ENCODE results near the gene PTCD2.
"Not testable (repeated sequence)": the region's sequence is repeated elsewhere in the genome, so short reads cannot be mapped to it uniquely, and the experiment has no call there.

PTCD2 gene

DNA sequence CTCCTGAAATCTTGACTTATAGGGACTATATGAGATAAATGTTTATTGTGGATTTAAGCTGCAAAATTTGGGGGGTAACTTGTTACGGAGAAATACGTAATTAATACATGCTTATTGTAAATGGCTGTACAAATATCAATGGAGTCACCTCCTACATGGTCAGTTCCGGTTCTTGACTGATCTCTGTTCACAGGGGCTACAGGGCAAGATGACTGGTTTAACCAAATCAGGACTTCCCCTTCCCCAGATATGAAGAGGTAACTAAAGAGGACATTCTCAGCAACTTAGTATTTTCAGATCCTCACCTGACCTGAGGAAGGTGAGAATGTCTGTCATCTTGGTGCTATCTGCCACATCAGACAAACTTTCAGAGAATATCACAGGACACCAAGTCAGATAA lies 54.7 kb downstream of the PTCD2 start:
- Histone ChIP-seq H3K4me3 (no peak overlapping the region), H3K27ac (peak overlapping the region in 1 of 21 experiments; percentile 8)

DNA sequence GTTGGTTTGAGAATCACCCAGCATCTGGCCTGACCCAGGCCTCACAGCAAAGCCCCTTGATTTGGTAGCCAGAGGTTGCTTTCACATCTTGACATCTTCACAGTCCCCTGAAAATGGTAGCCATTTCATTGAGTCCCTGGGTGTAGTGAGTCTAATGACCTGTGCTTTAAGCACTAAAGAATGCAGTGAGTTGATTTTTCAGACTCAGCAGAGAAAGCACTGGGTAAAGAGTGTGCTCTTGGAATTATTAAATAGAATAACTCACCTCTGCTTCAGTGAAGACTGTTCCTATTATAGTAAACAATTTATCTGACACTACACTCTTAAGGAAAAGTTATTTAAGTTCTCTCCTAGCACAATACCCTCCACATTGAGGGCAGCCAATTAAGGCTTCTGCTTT lies 56.2 kb downstream of the PTCD2 start:
- H3K4me3 ChIP-seq, result no peak overlapping the region
- H3K27ac ChIP-seq, result peak overlapping the region in 1 of 21 experiments; percentile 7

DNA sequence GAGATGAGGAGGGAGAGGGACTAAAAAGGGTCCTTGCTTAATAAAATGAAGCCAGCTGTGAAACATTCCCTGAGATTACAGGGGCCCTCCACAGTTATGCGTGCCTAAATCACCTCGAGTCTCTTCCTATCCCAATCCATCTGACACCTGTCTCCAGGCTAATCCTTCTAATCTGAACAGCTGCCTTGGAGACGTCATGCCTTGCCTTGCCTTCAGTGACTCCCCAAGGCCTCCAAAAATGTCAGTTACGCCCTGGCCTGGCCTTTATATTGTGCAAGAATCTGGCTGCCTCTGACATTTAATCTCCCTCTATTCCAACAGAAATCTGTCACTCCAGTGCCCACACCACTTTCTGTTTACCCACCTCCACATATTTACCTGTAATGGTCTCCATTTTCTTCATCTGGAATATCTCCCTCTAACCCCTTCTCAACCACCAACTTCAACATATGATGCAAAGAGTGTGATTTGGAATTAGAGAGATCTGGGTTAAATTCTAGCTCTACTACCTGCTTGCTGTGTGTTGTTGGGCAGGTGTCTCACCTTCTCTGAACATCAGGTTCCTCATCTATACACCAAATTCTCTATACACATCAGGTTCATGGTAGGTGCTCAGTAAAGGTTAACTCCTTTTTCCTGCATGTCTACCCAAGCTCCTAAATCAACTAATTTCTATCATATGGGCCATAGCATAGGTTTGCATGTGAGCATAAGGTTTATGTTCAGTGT lies 57.9 kb downstream of the PTCD2 start:
- Histone ChIP-seq H3K27ac (peak overlapping the region in 10 of 21 experiments; percentile 5 to 74 (median 29)), H3K4me3 (no peak overlapping the region)

DNA sequence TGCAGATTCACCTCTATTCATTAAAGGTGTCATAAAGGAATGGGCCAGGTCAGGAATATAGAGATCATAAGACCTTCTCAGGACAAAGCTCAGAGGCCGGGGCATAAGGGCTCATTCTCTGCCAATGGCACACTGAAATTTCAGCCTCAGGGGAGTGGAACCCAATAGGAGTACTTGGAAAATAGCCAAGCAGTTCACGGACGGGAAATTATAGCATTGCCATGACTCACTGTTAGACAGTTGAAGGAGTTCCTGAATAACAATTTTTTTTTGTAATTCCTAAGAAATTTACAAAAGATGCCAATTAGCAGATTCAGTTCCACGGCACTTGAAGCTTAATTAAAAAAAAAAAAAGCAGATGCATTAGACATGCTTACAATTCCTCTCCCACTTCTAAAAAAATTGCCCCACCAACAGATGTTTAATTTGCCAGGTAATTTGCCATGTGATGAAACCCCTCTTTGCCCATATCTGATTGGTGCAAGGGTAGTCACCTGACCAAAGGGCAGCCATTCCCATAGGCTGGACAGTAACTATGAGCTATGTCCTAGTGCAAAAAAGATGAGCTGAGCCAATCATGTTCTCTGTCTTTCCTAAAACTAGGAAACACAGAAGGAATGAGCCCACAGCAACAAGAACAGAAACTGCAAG lies 58.6 kb downstream of the PTCD2 start:
- Histone ChIP-seq H3K27ac (peak overlapping the region in 7 of 21 experiments; percentile 5 to 74 (median 36)), H3K4me3 (no peak overlapping the region)

DNA sequence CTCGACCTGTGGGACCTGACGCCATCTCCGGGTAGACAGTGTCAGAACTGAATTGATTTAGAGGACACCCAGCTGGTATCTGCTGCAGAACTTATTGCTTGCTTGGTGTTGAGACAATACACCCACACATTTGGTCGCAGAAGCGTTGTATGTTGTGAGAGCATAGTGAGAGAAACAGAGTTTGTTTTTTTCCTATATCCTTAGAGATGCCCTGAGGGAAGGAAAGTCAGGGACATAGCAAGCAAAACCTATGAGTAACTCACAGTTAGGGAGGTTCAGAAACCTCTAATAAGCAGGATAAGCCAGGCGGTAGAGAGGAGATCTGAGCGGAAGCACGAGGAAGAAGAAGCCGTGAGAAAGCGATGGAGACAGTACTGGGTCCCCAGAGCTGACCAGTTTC lies 59.8 kb downstream of the PTCD2 start:
- peak overlapping the region in 7 of 21 experiments; percentile 8 to 74 (median 47) for H3K27ac ChIP-seq
- H3K4me3 ChIP-seq, result no peak overlapping the region

DNA sequence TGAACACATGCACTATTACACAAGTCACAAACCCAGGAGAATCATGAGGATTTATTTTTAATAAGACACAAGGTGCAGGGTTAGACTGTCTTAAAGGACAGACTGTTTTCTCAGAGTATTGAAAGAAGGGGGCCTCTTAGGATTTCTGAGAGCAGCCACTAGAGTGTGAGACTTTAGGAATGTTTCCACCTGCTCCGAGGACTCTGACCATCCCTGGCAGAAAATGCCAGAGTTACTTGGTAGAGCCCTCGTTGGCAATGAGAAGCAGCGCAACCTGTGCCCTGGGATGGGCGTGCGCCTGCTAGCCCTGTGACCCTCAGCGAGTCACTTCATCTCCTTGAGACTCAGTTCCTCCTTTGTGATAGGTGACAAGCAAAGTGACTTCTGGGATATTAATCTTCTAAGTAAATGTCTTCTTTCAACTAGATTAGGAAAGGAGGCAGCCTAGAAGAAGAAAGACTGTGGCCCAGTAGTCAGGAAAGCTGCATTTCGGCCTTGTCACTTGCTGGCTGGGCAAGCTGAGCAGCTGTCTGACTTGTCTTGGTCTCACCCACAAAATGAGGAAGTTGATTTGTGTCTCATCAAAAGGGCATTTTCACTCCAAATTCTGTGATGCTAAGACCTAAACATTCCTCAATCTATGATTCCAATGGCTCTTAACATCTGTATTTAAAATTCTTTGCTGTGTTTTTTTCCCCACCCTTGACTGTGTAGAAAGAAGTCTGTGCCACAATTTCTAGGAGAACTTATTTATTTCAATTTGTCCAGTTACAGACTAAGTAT lies 60.5 kb downstream of the PTCD2 start:
- H3K27ac ChIP-seq, result peak overlapping the region in 12 of 21 experiments; percentile 2 to 74 (median 40)
- no peak overlapping the region for H3K4me3 ChIP-seq

DNA sequence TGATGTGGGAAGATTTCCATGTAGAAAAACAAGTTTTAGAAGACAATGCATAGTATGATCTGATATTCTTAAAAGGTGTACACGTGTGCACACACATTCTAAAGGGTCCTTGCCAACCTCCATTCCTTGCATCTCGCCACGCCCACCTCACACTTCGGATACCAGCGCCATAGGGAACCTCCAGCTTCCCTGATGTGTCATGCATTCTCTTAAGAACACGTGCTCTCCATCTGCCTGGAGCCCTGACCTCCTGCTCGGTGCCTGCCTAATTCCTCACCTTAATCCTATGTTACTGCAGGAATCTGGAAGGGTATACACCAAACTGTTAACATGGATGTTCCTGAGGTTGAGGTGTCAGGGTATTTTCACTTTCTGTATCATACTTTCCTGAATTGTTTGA lies 63.1 kb downstream of the PTCD2 start:
- no peak overlapping the region for H3K4me3 ChIP-seq
- peak overlapping the region in 3 of 21 experiments; percentile 10 to 18 (median 11) for H3K27ac ChIP-seq

DNA sequence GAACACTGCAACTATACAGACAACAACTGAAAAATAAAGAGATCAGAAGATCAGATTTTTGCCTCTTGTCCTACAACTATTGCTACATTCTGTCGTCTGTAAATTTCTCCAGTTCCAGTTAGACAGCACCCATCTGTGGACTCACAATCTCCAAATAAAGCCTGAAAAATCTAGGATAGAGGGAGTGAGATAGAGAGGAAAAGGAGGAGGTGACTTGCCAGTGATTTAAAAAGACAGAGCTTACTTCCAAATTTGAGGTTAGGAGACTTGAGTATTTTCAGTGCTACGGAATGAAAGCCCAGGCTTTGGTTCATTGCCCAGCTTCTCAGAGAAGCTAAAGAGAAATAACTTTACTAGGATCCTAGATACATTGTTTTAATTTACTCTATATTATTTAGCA lies 63.6 kb downstream of the PTCD2 start:
- Histone ChIP-seq H3K27ac (peak overlapping the region in 3 of 21 experiments; percentile 10 to 18 (median 11)), H3K4me3 (no peak overlapping the region)

DNA sequence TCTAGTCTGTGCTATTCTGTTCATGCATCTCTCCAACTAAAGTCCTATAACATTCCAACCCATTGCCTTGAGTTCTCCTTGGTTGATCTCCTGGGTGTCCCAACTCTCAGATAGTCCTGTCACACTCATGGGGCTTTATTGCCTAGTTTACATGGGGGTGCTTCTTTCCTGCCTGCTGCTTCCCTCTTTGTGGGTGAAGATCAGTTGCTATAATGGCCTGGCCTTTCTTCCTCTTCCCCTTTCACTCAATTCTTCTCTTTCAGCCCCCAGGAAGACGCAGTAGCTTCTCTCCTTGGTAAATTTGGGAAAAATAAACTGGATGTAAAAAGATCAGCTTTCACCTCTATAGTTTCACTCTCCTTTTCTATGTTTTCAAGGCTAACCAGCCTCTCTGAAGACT lies 66.5 kb downstream of the PTCD2 start:
- no peak overlapping the region for H3K4me3 ChIP-seq
- peak overlapping the region in 2 of 21 experiments; percentile 17 to 40 for H3K27ac ChIP-seq

DNA sequence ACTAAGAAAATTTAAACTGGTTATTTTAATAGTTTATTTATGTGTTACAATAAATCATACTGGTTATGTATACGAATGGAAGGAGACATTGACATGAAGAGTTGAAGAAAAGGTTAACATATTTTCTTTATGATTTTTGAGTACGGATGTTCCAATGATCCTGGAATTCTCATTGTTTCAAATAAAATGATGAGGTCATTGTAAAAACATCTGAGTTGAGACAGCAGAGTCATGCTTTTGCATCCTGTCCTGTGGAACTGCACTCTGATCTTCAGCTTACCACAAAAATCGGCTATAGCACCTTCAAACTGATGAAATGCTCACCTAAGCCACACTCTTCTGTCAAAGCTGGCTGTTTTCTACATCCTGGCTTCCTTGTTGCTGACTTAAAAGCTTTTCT lies 67.8 kb downstream of the PTCD2 start:
- Histone ChIP-seq H3K4me3 (no peak overlapping the region), H3K27ac (peak overlapping the region in 2 of 21 experiments; percentile 31 to 38)

DNA sequence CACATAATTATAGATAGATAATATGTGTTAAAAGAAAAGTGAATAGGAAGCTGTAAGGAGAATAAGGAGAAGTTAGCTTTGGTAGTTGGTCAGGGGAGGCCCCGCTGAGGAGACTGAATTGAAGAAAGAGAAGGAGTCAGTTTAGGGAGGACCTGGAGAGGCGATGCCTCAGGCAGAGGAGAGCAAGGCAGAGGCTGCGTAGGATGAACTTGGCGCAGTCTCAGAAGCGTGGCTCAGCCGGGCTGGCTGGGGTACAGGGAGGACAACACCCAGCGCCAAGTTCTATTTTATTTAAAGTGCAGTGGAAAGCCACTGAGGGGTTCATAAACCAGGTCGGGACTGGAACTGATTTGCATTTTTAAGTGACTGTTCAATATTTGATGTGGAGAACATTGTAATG lies 68.5 kb downstream of the PTCD2 start:
- Histone ChIP-seq H3K27ac (peak overlapping the region in 1 of 21 experiments; percentile 38), H3K4me3 (no peak overlapping the region)

DNA sequence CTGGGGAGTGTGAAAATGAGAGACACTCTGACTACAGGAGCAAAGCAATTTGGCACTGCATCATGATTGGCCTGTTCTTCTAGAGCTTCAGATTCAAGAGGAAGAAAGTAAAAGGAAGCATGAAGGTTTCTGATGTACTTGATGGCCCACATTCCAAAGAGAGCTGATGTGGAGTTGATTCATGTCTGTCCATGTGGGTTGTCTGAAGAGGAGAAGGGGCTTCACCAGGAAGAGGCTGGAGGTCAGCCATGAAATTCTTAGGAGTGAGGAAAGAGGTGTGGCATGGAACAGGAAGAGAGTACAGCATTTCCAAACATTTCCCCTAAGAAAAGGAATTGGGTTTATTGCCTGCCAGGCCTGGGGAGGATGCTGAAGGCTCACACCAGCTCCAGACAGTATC lies 70.7 kb downstream of the PTCD2 start:
- Histone ChIP-seq H3K4me3 (no peak overlapping the region), H3K27ac (peak overlapping the region in 2 of 21 experiments; percentile 1 to 7)

DNA sequence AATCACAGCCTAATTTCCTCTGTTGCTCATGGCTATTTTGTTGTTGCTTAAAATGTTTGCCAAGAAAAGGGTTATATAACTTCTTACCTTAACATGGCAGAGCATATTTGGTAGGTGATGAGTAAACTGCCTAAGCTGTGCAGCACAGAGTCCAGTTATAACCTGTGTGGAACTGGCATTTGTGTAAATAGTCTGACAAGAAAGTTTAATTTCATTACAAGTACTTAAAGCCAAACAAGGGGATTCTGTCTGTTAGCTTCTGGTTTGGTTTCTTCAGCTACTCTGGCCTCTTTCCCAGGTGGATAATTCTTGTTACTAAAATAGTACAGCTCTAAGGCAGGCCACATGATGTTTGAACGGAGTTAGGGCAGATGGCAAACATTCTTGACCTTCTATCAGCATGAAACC lies 72.2 kb downstream of the PTCD2 start:
- H3K27ac ChIP-seq, result peak overlapping the region in 9 of 21 experiments; percentile 1 to 59 (median 33)

DNA sequence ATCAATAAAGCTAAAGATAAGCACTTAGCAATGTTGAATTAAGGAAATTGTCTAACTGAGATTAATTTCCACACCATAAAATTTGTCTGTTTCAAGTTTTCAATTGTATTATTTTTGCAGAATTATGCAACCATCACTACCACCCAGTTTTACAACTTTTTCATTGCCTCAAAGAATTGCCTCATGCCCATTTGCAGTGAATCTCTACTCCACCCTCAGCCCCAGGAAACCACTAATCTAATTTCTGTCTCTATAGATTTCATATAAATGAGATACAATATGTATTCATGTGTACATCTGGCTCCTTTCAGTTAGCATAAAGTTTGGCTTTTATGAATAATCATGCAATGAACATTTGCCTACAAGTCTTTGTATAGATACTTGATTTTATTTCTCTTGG lies 72.9 kb downstream of the PTCD2 start:
- Histone ChIP-seq H3K27ac (peak overlapping the region in 4 of 21 experiments; percentile 1 to 59 (median 28)), H3K4me3 (no peak overlapping the region)

More for the DNA sequence above, 72.2 kb downstream of the PTCD2 start:
- no peak overlapping the region for H3K4me3 ChIP-seq

DNA sequence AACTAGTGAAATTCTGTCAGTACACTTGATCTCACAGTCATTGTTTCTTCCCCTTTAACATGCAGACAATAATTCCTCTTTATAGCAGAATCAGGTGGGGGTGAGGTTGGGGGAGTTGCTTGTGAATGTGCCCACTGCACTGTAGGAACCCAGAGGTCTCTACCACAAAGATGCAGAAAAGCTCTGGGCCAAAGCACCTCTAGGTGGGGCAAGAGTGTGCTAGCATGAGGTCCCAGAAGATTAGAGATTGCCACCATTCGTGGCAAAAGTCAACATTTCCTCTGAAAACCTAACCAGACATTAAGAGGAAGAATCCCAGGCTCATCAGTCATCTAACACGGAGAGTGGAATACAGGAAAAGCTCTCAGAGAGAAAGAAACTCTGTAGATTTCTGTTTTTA lies 74.5 kb downstream of the PTCD2 start:
- no peak overlapping the region for H3K4me3 ChIP-seq
- peak overlapping the region in 1 of 21 experiments; percentile 73 for H3K27ac ChIP-seq

DNA sequence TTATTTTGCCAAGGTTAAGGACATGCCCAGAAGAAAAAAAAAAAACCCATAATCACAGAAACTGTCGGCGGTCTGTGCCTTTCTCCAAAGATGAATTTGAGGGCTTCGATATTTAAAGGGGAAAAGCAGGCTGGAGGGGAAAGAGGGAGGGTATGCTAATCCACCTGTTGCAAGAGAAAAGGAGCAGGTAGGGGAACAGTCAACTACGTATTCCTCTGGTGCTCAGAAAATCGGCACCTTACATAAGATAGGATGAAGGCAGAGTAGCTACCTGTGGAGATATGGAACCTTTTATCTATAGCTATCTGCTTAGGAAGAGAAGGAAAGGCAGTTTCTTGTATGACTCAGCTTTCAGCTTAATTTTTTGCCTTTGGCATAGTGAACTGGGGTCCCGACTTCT lies 77.7 kb downstream of the PTCD2 start:
- Histone ChIP-seq H3K27ac (peak overlapping the region in 4 of 21 experiments; percentile 13 to 73 (median 25)), H3K4me3 (no peak overlapping the region)

DNA sequence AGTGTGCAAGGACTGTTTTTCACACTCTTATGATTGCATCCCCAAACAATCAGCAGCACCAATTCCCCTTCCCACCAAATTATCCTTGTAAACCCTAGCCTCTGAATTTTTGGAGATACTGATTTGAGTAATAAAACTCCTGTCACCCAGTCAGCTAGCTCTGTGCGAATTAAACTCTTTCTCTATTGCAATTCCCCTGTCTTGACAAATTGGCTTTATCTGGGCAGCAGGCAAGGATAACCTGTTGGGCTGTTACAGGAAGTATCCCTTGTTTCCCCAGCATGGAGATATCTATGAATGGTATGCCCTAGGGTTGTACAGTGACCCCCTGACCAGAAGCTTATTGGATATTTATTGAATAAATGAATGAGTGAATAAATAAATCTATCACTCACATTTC lies 80.8 kb downstream of the PTCD2 start:
- H3K27ac ChIP-seq, result no peak overlapping the region
- H3K4me3 ChIP-seq, result no peak overlapping the region

DNA sequence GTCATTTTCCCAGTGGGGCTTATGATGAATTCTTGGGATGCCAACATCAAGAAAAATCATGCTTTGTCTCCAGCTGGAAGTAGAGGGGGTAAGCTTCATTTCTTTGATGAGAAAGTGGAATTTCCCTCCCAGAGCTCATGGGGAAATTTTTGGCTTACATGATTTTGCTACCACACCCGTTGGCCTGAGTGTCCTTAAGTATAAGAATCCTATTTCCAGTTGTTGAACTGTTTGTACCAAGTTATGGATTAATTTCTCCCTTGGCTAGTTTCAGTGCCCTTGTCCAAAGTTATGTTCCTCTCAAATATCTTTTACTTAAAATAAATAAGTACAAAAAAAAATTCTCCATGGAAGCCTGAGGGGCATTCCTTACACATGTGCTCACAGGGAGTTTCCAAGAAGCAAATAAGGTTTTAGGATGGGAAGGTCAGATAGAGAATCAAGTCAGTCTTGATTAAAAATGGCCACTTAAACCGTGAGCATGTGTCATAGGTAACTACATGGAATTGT lies 82.3 kb downstream of the PTCD2 start:
- Histone ChIP-seq H3K4me3 (no peak overlapping the region), H3K27ac (peak overlapping the region in 11 of 21 experiments; percentile 4 to 61 (median 31))

DNA sequence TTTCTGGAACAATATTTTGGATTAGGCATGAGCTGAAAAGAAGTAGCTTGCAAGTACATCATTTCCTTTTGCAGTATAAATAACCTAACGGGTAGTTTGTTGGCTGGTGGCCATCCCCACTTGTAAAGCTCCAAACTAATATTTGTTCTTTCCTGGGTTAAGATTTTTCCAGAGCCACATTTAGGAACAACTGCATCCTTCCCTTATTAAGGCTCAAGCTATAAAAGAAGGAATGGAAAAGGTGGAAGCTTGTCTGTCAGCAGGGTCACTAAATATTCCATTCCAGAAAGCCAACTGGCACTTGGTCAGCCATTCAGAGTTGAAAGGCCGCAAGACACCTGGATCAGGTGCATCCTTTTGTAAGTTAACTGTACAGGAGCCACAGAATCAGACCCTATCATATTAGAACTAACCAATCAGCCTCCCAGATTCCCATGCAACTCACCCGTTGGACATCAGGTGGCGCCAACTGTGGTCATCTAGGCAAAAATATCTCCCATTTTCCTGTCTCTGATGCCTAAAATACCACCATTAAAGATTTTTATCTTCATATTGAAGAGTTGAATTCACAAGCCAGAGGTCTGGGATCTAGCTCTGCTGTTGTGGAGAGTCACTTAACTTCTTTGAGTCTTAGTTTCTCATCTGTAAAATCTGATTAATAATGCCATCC lies 82.9 kb downstream of the PTCD2 start:
- peak overlapping the region in 11 of 21 experiments; percentile 4 to 61 (median 27) for H3K27ac ChIP-seq
- no peak overlapping the region for H3K4me3 ChIP-seq

DNA sequence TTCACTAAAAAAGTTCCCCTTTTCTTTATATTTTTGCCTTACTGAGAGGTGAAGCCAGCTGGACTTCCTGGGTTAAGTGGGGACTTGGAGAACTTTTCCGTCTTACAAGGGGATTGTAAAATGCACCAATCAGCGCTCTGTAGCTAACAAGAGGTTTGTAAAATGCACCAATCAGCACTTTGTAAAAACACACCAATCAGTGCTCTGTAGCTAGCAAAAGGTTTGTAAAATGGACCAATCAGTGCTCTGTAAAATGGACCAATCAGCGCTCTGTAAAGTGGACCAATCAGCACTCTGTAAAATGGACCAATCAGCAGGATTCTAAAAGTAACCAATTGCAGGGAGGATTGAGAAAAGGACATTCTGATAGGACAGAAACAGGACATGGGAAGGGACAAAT lies 84.6 kb downstream of the PTCD2 start:
- not testable (repeated sequence) for H3K27ac ChIP-seq, H3K4me3 ChIP-seq

Measured in skin epidermis (tissue), 12 donors.